Coronary artery (tissue), 2 donors: Measurements from ENCODE around the gene CLEC4A.

Experiments used
- DNase-seq: peaks from one replicate; pipeline ENCODE4 v3.0.0-alpha.2; 2017; ENCODE audit warnings: low spot score
- H3K27ac ChIP-seq, 2 donors: fragments of 200-600 bp; sonication (generic); one replicate each; pipeline ENCODE4 v1.5.1; 2016 to 2019
- H3K4me3 ChIP-seq: fragments of 200-600 bp; sonication (generic); 2 replicates; pipeline ENCODE4 v1.5.1; 2016; ENCODE audit warnings: mild to moderate bottlenecking, moderate library complexity
- CTCF ChIP-seq: fragments of 200-600 bp; sonication (generic); IDR thresholded peaks from one replicate; pipeline ENCODE4 v1.5.1; 2019; ENCODE audit warnings: antibody characterized with exemption

CLEC4A gene

GRCh38 chr12:8123124-8123912, at the start of gene CLEC4A:
Gene CLEC4A (plus strand): TSS chr12:8123617. CDS start chr12:8123879, 262 bp downstream.
- Histone ChIP-seq H3K4me3 (no peak within 1 kb of the TSS), H3K27ac (peak within 1 kb of the TSS in 1 of 2 donors; percentile 33)
- DNase-seq, result no peak
- no peak for TF ChIP-seq CTCF

- no peak for DNase-seq
- H3K27ac ChIP-seq, result no peak overlapping the region
- H3K4me3 ChIP-seq, result no peak overlapping the region
- TF ChIP-seq CTCF, result no peak
These were observed 47.5 kb upstream of the CLEC4A start for GRCh38 chr12:8075935-8076334.

- no peak for DNase-seq
- H3K27ac ChIP-seq, result no peak overlapping the region
- no peak for TF ChIP-seq CTCF
- H3K4me3 ChIP-seq, result no peak overlapping the region
These were observed 47.1 kb upstream of the CLEC4A start for GRCh38 chr12:8076366-8076765.

- DNase-seq, result no peak
- TF ChIP-seq CTCF, result no peak
- H3K4me3 ChIP-seq, result no peak overlapping the region
- no peak overlapping the region for H3K27ac ChIP-seq
These were observed 46.2 kb upstream of the CLEC4A start for GRCh38 chr12:8077207-8077606.

- TF ChIP-seq CTCF, result no peak
- Histone ChIP-seq H3K27ac (no peak overlapping the region), H3K4me3 (no peak overlapping the region)
- DNase-seq, result no peak
These were observed 45.0 kb upstream of the CLEC4A start for GRCh38 chr12:8078398-8078797.

GRCh38 chr12:8078916-8079315, 44.5 kb upstream of the CLEC4A start:
- DNase-seq, result no peak
- H3K27ac ChIP-seq, result no peak overlapping the region
- H3K4me3 ChIP-seq, result no peak overlapping the region
- no peak for TF ChIP-seq CTCF

- no peak for DNase-seq
- no peak overlapping the region for H3K4me3 ChIP-seq
- no peak for TF ChIP-seq CTCF
- H3K27ac ChIP-seq, result no peak overlapping the region
These were observed 43.3 kb upstream of the CLEC4A start for GRCh38 chr12:8080120-8080519.
